RPMI7951 (cell line): ENCODE measurements around the gene SOCS7. TPM values are rescaled to one million over a fixed set of nuclear protein-coding genes. Genes with fewer than 3 reads are reported as not detected.

Experiments used
- DNase-seq: peaks from one replicate; pipeline ENCODE4 v3.0.0-alpha.2; 2012; ENCODE audit warnings: low read depth
- total RNA-seq: library from RNA; depleted of rRNA; stranded (reverse); fragments of >200 nt; shearing (Covaris generic); gene quantifications from 2 replicates; pipeline ENCODE4 v1.2.3, GENCODE V29; 2014

Gene SOCS7
- total RNA-seq, 1 experiment from 2014 or later, result 5.2 TPM

DNA sequence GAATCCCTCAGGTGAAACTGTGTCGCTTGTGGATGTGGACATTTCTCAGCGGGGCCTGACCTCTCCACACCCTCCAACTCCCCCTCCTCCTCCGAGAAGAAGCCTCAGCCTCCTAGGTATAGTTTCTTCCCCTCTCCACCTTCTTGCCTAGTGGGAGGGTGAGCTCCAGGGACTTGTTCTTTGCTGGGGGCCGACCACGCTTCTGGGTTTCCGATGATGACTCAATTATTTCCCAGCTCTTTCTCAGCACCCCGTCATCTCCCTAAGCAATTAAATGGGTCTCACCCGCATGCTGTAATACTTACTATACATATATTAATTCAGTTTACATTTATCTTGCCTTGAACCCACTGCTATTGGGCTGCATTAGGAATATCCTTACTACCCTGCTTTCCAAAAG is 13.1 kb downstream of the SOCS7 start:
- no peak for DNase-seq

GRCh38 chr17:38369124-38369886 is 17.7 kb downstream of the SOCS7 start:
- no peak for DNase-seq

DNA sequence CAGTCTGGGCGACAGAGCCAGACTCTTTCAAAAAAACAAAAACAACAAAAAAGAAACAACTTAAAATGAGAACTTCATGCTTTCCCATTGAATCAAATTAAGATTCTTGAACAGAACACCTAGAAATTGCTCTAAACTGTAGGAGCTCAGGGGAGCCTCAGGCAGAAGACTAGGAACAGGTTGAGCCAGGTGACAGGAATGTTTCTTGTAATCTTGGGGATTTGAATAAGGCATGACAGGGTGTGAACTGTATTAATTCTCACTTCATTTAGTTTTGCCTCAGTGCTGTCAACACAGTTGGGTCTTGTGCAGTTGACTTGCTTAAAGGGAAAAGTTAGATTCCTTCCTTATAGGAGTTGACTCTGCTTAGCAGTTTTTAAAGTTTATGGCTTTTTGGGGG is 27.8 kb downstream of the SOCS7 start:
- no peak for DNase-seq

- no peak for DNase-seq
These were observed 43.4 kb downstream of the SOCS7 start for GRCh38 chr17:38395090-38395489.

DNA sequence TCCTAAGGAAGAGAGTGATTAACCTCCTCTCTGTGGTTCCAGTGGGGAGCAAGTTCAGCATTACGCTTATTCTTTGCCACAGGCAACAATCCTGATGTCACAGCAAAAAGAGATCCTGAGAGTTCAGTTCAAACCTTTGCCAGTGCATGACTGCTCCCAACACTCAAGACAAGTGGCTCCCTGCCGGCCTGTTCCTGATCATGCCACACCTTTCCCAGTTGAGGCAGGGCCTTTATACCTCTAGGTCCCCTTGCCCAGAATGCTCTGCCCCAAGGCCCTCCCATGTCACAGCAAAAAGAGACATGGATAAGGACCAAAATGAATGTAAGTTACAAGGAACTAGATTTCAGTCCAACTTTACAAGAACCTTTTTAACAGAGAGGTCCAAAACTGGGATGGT is 45.6 kb downstream of the SOCS7 start:
- no peak for DNase-seq

DNA sequence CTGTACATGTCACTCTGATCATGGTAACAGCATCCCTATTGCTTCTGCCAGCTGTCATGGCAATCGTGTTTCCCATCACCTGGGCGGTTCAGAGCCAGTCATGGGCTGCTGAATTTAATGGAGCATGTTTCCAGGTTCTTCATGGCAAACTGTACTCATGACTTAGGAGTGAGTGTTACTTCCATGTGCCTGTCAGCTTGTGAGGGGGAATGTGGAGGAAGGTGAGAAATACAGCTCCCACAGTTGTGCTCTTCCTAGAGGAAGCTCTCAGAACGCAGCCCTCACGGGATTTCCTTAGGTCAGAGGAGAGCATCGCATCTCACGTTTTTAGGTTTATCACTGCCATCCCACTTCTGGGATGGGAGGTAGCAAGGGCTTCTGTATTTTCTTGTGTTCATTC is 48.6 kb downstream of the SOCS7 start:
- no peak for DNase-seq

DNA sequence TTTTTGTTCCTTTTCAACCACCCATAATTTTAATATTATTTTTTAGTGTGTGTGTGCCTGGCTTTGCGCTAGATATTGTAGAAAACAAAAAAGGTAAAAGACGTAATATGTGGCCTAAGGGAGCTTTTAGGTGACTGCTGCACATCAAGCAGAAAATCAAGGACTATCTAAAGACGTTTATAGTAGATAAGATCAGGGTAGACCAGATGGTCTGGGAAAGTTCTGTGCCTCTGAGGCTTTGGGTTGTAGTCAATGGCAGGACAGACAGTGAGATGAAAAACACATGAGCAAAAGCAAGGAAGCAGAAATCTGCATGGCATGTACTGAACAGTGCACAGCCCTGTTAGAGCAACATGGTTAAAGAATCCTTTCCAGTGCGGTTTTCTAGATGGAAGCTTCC is 49.8 kb downstream of the SOCS7 start:
- DNase-seq, result no peak

- DNase-seq, result no peak
These were observed 51.3 kb downstream of the SOCS7 start for GRCh38 chr17:38402897-38403296.

DNA sequence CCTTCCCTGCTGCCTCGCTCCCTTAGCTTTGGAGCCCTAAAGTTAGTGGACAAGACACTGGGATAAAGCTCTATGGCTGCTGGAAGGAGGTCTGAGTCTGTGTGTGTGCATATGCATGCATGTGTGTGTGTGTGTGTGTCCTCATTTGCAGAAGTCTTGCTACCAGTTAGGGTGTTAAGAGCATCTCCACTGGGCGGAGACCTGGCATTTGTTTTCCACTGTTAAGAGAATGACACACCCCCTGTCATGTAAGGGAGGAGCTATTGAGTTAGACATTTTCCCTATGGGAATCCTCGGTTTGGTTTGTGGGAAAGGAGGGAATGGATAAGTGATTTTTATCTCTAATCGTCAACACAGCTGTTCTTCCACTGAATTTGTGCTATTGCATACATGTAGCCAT is 51.8 kb downstream of the SOCS7 start:
- DNase-seq, result peak; percentile 33

DNA sequence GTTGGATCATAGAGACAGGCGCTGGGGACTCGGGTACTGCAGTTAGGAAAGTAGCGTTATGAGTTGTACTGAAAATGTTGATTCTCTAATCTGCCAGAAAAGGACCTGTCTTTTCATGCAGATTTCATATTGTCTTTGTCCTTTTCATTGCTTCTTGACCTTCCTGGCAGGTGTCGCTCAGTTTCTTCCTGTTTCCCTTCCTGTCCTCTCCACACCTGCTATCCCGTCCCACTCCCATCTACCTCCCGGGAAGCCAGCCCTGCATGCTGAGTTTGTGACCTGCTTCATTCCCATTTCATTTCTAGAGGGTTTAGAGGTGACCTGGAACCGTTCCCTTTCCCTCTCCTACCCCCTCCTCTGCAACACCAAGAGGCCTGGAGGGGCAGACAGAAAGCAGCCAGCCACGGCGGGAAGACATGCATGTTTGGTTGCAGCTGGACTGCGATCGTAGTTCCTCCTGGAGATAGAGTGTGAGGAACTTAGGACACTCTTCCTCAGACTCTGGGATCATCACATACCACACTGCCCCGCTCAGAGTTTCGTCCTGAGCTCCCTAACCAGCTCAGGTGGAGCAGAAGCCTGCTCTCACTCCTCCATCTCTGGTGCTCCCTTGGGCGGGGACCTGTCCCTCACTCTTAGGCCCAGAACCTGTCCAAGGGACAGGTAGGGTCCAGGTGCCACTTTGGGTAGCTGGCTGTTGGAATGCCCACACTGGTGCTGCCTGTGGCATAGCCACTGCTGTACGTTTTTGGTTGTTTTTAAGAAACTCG is 52.7 kb downstream of the SOCS7 start:
- DNase-seq, result no peak

DNA sequence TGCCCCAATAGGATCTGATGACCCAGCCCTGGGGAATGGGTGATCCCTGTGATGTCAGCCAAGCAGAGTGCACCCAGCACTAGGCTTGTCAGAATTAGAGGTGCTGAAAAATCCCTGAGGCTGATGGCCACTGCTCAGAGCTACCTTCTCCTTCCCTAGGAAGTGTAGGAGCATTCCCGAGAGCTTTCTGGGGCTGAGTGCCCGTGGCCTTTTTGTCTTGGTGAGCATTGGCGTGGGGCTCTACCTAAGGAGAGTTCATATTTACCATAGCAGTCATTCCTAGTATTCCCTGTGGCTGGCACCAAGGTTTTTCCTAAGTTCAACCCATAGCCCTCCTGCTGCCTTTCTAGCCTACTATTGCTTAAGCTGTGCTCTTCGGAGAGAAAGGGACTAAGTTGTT is 54.0 kb downstream of the SOCS7 start:
- no peak for DNase-seq

- DNase-seq, result no peak
These were observed 58.6 kb downstream of the SOCS7 start for GRCh38 chr17:38410201-38410600.

- no peak for DNase-seq
These were observed 63.9 kb downstream of the SOCS7 start for GRCh38 chr17:38415250-38416194.

DNA sequence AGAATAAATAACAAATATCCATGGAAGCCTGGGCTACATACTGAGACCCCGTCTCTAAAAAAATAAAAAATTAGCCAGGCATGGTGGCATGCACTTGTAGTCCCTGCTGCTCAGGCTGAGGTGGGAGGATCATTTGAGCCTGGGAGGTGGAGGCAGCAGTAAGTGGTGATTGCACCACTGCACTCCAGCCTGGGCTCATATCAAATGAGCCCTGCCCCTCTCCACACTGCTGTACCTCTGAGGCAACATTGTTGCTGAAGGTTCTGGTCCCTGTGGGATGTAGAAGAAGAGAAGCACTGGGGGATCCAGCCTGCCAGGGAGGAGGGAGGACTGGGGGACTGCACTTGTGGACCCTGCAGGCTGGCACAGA is 65.2 kb downstream of the SOCS7 start:
- DNase-seq, result no peak

DNA sequence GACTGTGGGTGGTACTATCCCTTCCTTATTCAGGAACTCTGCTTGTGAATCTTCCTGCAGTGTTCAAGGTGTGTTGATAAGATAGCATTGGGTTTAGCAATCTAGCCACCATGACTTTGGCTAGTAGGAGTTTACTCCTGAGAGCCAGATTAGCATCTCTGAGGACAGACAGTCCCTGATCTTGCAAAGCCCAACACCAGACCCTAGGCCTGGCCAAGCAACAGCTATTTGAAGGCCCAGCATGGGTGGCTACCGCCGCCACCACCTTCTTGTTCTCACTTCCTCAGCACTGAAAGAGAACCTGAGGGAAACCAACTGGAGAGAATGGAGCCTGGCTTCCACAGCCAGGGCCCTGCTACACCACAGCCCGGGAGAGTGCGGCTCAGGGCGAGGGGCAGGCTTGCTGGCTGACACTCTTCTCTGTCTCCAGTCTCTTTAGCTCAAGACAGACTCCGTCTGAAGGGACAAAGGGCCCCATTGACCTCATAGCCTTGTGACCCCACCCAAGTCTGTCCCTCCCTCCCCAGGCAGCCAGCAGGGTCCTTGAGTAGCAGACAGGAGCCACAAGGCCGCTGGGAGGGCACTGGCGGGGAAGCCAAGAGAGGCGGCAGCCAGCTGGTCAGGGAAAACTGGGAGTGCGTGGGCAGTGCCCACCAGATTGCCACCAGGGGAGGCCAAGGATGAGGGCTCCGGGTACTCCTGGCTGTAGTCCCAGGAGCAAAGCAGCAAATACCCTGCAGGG is 65.7 kb downstream of the SOCS7 start:
- peak; percentile 15 for DNase-seq

- no peak for DNase-seq
These were observed 66.5 kb downstream of the SOCS7 start for GRCh38 chr17:38418062-38418692.

- DNase-seq, result no peak
These were observed 67.3 kb downstream of the SOCS7 start for GRCh38 chr17:38418693-38419507.

DNA sequence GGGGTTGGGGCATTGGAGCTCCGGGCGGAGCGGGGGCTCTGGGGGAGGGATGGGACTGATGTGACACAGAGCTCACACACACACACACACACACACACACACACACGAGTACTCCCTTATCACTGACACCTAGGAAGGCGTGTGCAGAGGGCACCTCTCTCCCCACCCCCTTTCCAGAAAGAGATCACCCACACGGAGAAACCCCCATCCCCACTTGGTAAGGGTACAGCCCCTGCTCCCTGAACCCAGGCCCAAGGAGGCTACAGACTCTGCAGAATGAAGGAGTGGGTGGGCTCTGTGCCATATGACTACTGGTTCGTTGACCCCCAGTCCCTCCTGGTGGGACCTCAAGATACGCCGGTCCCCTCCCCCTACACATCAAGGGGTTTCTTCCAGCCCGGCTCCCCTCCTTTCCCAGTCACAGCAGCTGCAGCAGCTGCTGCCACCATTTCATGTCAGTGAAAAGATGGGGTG is 67.9 kb downstream of the SOCS7 start:
- no peak for DNase-seq

- no peak for DNase-seq
These were observed 68.9 kb downstream of the SOCS7 start for GRCh38 chr17:38420518-38420917.
